ENCODE measurements around the gene LIME1.

Gene LIME1

GRCh38 chr20:63751471-63752271, 15.2 kb downstream of the LIME1 start:
- peak; percentile 35 to 77 for DNase-seq

GRCh38 chr20:63752411-63753101, 16.1 kb downstream of the LIME1 start:
- DNase-seq, result peak in 1 of 2 experiments; percentile 44

GRCh38 chr20:63753381-63753780, 16.9 kb downstream of the LIME1 start:
- no peak for DNase-seq

GRCh38 chr20:63754008-63754407, 17.5 kb downstream of the LIME1 start:
- DNase-seq, result no peak

DNA sequence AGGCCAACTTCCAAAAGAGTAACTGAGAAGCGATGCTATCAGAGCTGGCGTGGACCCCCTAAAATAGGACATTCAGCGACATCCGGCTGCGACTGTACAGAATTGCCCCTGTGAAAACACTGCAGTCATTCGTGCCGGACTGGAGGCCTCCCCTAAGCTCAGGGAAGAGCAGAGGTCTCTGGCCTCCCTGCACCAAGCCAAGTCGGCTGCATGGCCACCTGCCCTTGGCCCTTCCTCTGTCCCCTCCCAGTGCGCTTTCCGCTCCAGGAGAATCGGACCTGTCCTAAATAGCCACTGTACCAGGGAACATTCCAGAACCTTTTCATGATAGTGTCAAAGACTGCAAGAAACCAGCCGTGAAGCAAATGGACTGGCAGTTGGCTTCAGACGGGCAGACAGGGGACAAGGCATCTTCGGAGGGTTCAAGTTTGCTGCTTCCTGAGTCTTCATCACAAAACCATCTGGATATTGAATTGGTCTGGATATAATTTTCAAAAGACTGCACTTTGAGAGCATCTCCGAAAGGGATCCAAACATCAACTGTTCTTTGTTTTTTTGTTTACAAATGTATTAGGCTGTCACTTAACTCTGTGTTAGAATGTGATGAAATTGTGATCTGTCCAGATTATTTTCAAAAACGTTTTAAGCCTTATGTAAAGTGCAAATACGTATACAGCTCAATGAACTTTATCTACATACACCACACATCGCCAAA, 19.6 kb downstream of the LIME1 start:
- no peak for DNase-seq

DNA sequence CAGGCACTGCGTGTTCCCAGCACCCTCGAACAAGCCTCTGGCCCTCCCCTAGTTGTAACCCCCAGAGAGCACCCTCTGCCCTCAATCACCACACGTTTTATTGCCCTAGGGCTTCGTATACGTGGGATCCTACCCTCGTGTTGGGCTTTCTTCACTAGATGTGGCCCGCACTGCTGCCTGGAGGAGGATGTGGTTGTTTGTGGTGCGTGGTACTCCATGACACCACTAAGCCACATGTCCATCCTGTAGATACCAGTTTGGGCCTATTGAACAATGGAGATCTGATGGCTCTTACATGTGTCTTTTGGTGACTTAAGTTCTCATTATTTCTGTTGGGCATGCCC, 20.2 kb downstream of the LIME1 start:
- DNase-seq, result no peak

- no peak for DNase-seq
These were observed 21.7 kb downstream of the LIME1 start for GRCh38 chr20:63758152-63758551.

DNA sequence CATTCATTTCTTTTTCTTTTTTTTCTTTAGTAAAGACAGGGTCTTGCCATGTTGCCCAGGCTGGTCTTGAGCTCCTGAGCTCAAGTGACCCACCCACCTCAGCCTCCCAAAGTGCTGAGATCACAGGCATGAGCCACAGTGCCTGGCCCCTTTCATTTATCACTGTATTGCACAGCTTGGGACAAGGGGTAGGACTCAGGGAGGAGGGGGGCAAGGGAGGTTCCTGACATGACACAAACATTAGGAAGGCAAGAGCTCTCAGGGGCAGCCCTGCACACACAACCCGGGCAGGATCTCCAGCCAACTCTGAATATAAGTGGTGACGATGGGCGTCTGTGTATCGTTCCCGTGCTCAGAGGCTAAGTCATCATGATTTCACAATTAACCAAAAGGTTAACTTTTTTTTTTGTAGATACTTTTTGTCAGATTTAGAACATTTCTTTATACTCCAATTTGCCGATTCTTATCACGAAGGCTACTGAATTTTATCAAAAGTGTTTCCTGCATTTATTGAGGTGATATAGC, 23.0 kb downstream of the LIME1 start:
- DNase-seq, result no peak

- DNase-seq, result no peak
These were observed 28.8 kb downstream of the LIME1 start for GRCh38 chr20:63765082-63765873.

DNA sequence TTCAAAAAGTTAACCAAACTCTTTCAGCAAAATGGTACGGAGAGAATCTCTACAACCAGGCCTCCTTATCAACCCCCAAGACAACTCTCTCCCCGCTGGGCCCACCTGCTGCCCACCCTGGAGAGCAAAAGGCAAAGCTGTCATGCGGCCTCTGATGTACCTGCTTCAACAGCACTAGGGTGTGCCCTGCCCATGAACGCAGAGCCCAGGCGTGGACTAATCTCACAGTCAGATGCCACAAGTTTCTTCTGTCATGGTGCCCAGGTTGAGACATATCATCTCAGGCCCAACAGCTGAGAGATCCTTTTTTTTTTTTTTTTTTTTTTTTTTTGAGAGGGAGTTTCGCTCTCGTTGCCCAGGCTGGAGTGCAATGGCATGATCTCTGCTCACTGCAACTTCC, 29.4 kb downstream of the LIME1 start:
- DNase-seq, result no peak

DNA sequence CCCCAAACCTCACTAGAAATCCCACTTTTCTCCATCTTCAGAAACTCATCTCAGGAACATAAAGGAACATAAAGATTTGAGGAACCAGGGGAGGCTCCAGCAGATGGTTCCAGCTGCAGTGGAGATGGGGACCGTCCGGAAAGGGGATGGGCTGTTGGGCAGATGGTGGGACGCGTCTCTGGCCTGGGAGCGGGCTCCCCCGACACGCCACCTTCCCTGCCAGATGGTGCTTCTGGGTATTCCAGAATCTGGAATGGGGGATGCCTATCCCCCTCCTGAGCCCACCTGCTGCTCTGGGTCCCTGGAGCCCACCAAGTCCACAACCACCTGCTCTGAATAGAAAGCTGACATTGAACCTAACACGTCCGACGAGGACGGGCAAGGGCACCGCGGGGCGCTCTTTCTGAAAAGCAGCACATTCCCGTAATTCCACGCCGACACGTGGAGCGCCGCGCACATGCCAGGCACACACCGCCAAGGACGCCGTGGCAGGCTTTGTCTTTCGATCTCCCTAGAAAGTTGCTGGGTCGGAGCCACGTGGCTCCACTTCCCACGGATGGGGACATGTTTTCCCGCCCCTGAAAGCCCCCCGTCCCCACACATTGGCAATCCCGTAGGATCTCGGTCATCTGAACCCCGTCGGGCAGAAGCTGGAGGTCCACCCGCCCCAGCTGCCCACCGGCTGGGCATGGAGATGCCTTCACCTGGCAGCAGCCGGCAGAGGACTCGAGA, 30.4 kb downstream of the LIME1 start:
- no peak for DNase-seq

DNA sequence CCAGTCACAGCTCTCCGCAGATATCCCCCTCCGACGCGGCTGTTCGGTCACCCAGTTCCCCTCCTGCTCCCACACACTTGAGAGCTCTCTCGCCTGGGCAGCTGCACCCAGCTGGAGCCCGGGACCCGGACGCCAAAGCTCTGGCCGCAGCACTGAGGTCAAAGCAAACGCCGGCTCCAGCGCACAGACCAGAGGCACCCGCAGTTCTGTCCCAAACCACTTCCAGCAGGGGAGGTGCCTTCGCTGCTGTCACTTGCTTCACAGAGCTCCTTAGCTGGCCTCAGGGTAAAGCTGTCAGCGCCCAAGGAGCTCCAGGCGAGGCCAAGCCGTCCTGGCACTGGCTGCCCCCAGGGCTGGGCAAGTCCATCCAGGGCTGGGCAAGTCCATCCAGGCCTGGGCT, 31.0 kb downstream of the LIME1 start:
- no peak for DNase-seq

DNA sequence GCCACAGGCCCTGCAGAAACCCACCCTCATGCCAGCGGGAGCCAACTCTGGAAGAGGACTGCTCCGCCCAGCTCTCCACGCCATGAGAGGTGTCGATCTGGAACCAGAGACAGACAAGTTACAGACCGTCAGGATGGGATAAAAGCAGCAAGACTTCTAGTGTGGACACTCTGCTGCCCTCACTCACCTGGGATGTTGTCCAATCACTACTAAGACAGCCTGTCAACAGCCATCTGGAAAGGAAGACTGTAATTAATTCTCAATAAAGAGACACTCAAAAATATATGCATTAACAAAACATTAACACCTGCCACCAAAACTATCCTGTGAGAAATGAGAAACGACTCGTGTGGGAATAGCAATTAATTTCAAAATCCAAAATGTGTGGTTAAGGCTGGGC, 31.4 kb downstream of the LIME1 start:
- DNase-seq, result no peak

GRCh38 chr20:63768591-63769515, 32.4 kb downstream of the LIME1 start:
- no peak for DNase-seq

DNA sequence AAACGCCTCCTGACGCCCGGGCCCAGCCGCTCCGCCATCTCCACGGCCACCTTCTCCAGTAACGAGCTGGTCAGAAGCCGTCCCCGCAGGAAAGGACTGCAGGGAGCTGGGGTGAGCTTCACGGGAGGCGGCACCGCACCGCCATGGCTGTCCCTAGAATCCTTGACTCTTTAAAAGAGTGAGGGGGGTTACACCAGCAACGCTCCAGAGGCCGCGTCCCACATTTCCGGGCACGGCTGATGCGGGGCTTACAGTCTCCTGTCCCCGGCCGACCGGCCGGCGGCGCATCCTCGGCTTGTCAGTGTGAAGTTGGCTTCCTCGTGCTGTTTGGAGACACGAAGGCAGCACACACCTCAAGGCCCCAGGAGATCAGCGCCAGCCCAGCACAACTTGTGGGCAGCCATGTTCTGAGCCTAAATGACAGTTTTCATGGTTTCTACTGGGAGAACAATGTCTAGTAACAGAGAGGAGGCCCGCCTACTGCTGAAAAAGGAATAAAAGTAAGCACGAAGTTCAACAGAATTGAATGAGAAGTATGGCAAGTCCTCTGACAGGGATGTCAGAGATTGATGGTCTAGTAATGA, 33.5 kb downstream of the LIME1 start:
- DNase-seq, result no peak

GRCh38 chr20:63771046-63771707, 34.7 kb downstream of the LIME1 start:
- no peak for DNase-seq

DNA sequence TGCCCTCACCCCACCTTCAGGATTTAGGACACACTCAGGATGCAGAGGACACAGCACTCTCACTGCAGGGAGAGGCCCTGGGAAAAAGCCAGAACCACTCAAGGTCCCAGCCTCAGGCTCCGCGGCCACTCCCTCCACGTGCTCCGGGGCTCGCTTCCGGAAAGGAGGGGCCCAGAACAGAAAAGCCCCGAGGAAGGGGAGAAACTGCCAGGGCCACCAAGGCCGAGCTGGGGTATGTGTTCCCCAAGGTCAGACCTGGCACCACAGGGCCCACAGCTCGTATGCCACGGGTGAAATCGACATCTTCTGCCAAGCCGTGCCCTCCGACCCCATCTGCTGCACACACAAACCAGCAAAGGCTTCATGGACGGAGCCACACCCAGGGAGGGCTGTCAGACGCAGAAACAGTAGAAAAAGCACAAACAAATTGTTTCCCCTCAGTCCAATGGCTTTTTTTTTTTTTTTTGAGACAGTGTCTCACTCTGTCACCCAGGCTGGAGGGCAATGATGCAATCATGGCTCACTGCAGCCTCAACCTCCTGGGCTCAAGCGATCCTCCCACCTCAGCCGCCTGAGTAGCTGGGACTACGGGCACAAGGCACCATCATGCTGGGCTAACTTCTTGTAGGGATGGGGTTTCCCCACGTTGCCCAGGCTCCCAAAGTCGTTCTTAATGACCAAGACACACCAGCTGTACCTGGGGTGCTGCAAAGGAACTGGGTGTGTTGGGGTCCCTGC, 36.5 kb downstream of the LIME1 start:
- no peak for DNase-seq

- DNase-seq, result no peak
These were observed 37.2 kb downstream of the LIME1 start for GRCh38 chr20:63773571-63774241.

DNA sequence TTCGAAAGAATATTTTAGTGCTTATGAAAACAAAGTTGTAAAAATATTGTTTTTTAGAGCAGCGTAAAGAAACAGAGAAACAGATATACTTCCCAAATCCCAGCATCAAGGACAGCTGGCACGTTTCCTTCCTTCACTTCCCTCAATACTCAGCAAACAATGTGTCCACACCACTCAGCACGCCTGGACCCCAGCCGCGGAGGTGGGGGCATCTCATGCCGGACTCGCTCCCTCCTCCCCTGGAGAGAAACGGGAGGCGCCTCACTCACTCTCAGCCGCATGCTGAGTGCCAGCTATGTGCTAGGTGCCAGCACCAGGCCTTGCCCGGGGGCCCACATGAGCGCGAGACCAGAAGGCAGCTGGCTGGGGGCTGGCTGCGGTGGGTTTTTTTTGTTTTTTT, 37.8 kb downstream of the LIME1 start:
- DNase-seq, result no peak
